Osteocyte (in vitro differentiated cells): ENCODE data around the gene MAP2K1. TPM values are rescaled to one million over a fixed set of nuclear protein-coding genes. Genes with fewer than 3 reads are reported as not detected.

ENCODE experiments used
- DNase-seq: peaks from one replicate; pipeline ENCODE4 v3.0.0; 2021; ENCODE audit warnings: mixed read lengths; ENCODE audit not compliant: unreplicated experiment; ENCODE audit errors: extremely low spot score
- H3K27ac Mint-ChIP-seq: one replicate; pipeline ENCODE4 v1.8.0; 2021; ENCODE audit warnings: mild to moderate bottlenecking, mixed read lengths; ENCODE audit not compliant: unreplicated experiment
- H3K27me3 Mint-ChIP-seq: one replicate; pipeline ENCODE4 v1.8.0; 2021; ENCODE audit warnings: mixed read lengths; ENCODE audit not compliant: unreplicated experiment
- H3K36me3 Mint-ChIP-seq: one replicate; pipeline ENCODE4 v1.8.0; 2021; ENCODE audit warnings: mixed read lengths; ENCODE audit not compliant: unreplicated experiment
- H3K4me1 Mint-ChIP-seq: one replicate; pipeline ENCODE4 v1.8.0; 2021; ENCODE audit warnings: mixed read lengths; ENCODE audit not compliant: unreplicated experiment
- H3K4me3 Mint-ChIP-seq: one replicate; pipeline ENCODE4 v1.8.0; 2021; ENCODE audit warnings: mild to moderate bottlenecking, moderate library complexity, mixed read lengths; ENCODE audit not compliant: unreplicated experiment
- H3K9me3 Mint-ChIP-seq: one replicate; pipeline ENCODE4 v1.8.0; 2021; ENCODE audit warnings: mixed read lengths; ENCODE audit not compliant: unreplicated experiment
- CTCF ChIP-seq: fragments of 200-600 bp; sonication (generic); IDR thresholded peaks from 2 replicates; pipeline ENCODE4 v1.5.0; 2021; ENCODE audit warnings: antibody characterized with exemption, mild to moderate bottlenecking, moderate library complexity
- total RNA-seq: library from RNA; stranded (reverse); gene quantifications from 2 replicates; pipeline ENCODE4 v1.2.1, GENCODE V29; 2021

Gene MAP2K1
- total RNA-seq, 1 donor from 2014 or later = 50.7 TPM

DNA sequence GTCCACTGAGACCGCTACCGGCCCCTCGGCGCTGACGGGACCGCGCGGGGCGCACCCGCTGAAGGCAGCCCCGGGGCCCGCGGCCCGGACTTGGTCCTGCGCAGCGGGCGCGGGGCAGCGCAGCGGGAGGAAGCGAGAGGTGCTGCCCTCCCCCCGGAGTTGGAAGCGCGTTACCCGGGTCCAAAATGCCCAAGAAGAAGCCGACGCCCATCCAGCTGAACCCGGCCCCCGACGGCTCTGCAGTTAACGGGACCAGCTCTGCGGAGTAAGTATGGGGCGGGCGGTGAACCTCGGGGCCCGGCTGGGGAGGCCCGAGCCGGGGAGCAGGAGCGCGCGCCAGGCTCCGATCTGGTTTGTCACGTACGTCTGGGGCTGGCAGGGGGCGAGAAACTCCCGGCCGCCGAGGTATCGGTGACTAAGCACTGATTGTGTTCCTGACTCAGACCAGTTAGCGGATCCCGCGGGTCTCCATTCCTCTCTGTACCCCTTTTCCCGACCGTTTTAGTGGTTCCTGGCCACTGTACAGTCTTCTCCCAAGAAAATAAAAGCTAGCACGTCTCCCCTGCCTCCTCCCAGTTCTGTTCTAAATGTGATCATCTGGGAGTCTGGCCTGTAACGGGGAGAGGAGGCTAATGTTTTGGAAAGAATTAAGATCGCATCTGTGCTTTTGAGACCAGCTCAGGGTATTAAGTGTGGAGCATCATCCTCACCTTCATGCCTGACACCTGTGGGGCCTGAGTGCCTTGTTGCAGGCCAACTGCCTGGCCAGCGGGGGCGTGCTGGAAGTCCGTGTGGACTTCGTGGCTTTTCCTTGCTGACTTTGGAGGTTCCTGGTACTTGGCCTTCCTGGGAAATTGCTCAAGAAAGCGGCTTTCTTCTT lies 691 bp downstream of the MAP2K1 start:
- no peaks in the 10 kb centered on the region for H3K27me3 Mint-ChIP-seq
- TF ChIP-seq CTCF = peak; percentile 39
- H3K9me3 Mint-ChIP-seq = no peaks in the 10 kb centered on the region
- H3K4me1 Mint-ChIP-seq = peaks cover 33% of the 10 kb centered on the region
- H3K27ac Mint-ChIP-seq = peak overlapping the region; percentile 94
- H3K4me3 Mint-ChIP-seq = peak overlapping the region; percentile 91
- no peaks in the 10 kb centered on the region for H3K36me3 Mint-ChIP-seq
- peak; percentile 88 for DNase-seq

DNA sequence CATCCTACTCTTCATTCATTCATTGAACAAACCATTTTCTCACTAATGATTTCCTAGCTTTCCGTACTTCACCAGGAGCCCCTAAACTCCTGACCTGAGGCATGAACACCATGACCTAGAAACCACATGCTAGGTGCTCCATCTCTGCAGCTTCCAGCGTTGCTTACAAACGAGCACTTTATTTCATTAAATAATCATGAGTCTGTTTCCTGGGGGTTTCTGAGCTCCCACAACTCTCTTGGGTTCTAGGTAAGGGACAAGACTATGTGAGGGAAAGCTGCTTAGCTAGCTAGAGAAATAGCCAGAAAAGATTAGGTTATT lies 1.3 kb downstream of the MAP2K1 start:
- no peak for DNase-seq
- Mint-ChIP-seq H3K9me3 (no peaks in the 10 kb centered on the region), H3K4me3 (peak overlapping the region; percentile 91), H3K27me3 (no peaks in the 10 kb centered on the region), H3K27ac (peak overlapping the region; percentile 94), H3K4me1 (peaks cover 33% of the 10 kb centered on the region), H3K36me3 (no peaks in the 10 kb centered on the region)
- TF ChIP-seq CTCF = no peak

DNA sequence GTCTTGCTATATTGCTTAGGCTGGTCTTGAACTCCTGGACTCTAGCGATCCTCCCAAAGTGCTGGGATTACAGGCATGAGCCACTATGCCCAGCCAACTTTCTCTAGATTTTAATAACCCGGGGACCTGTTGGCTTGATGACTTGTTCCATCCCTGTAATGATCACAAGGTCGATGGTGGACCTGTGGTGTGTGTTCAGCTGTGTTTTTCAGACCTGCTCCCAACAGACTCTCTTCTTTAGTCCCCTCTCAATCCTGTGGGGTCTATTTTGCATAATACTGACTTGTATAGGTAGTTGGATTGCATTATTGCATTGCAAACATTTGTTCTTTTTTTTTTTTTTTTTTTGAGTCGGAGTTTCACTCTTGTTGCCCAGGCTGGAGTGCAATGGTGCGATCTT lies 1.9 kb downstream of the MAP2K1 start:
- H3K36me3 Mint-ChIP-seq = no peaks in the 10 kb centered on the region
- no peak overlapping the region for H3K27ac Mint-ChIP-seq
- no peak for TF ChIP-seq CTCF
- H3K27me3 Mint-ChIP-seq = no peaks in the 10 kb centered on the region
- DNase-seq = no peak
- H3K4me3 Mint-ChIP-seq = peak overlapping the region; percentile 91
- H3K4me1 Mint-ChIP-seq = peaks cover 33% of the 10 kb centered on the region
- no peaks in the 10 kb centered on the region for H3K9me3 Mint-ChIP-seq

- no peak for DNase-seq
- Mint-ChIP-seq H3K27me3 (no peaks in the 10 kb centered on the region), H3K36me3 (no peaks in the 10 kb centered on the region), H3K27ac (peak overlapping the region; percentile 23), H3K4me3 (no peak overlapping the region), H3K9me3 (no peaks in the 10 kb centered on the region), H3K4me1 (peaks cover 33% of the 10 kb centered on the region)
- TF ChIP-seq CTCF = no peak
Measured at GRCh38 chr15:66389098-66389858, 2.6 kb downstream of the MAP2K1 start.

DNA sequence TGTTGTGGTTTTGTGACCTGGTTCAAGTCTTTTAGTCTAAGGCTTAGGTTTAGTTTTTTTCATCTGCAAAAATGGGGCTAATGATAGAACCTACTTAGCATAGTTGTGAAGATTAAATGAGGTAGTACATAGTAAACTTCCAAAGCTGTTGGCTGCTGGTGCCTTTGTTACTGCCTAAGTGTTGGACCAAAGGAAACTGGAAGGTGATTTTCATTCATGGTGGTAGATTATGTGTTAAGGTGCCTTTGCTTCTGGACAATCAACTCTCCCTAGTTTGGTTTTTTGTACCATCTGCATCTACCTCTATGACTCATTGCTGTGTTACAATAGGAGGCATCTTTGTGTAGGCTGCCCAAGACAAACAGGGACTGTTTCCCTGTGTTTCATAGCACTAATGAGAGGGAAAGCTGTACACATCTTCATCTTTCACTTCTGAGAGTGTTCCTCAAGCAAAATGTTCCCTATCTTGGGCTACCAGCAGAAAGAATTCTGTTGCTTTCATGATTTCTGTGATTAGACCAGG lies 3.2 kb downstream of the MAP2K1 start:
- DNase-seq = no peak
- no peak for TF ChIP-seq CTCF
- no peak overlapping the region for H3K4me3 Mint-ChIP-seq

More for the DNA sequence above, 3.2 kb downstream of the MAP2K1 start:
- H3K9me3 Mint-ChIP-seq = no peaks in the 10 kb centered on the region
- H3K36me3 Mint-ChIP-seq = no peaks in the 10 kb centered on the region
- no peaks in the 10 kb centered on the region for H3K27me3 Mint-ChIP-seq
- no peak overlapping the region for H3K27ac Mint-ChIP-seq
- H3K4me1 Mint-ChIP-seq = peaks cover 33% of the 10 kb centered on the region
